Esophagus muscularis mucosa (tissue), 4 donors: ENCODE measurements around the gene PERCC1. TPM values are rescaled to one million over a fixed set of nuclear protein-coding genes. Genes with fewer than 3 reads are reported as not detected.

Source experiments
- DNase-seq: peaks from one replicate; pipeline ENCODE4 v3.0.0-alpha.2; 2017; ENCODE audit errors: extremely low spot score
- H3K27ac ChIP-seq, 4 donors: fragments of 200-600 bp; sonication (generic); replicated peaks in 1 of 4; 1 replicate in 3 of 4; 2 replicates in 1 of 4; pipeline ENCODE4 v1.5.1; 2016 to 2019; ENCODE audit warnings: mild to moderate bottlenecking in 1 of 4
- H3K27me3 ChIP-seq, 4 donors: fragments of 200-600 bp; sonication (generic); one replicate each; pipeline versions ENCODE4 v1.5.1 to v1.6.0; 2016 to 2019
- H3K36me3 ChIP-seq, 4 donors: fragments of 200-600 bp; sonication (generic); one replicate each; pipeline ENCODE4 v1.5.1; 2016 to 2019
- H3K4me1 ChIP-seq, 4 donors: fragments of 200-600 bp; sonication (generic); one replicate each; pipeline ENCODE4 v1.5.1; 2016 to 2019
- H3K4me3 ChIP-seq, 4 donors: fragments of 200-600 bp; sonication (generic); 1 replicate in 2 of 4; 2 replicates in 2 of 4; pipeline ENCODE4 v1.5.1; 2016 to 2019; ENCODE audit warnings: mild to moderate bottlenecking in 4 of 4, moderate library complexity in 1 of 4
- H3K9me3 ChIP-seq, 4 donors: fragments of 200-600 bp; sonication (generic); 1 replicate in 3 of 4; 2 replicates in 1 of 4; pipeline ENCODE4 v1.5.1; 2016 to 2019
- CTCF ChIP-seq, 3 experiments: fragments of 200-600 bp in 2 of 3; fragments of 450-650 bp in 1 of 3; sonication (generic) in 2 of 3; IDR thresholded peaks; one replicate each; pipeline ENCODE4 v1.5.1; 2017 to 2019; ENCODE audit warnings: antibody characterized with exemption in 3 of 3, mild to moderate bottlenecking in 2 of 3, moderate library complexity in 1 of 3
- POLR2AphosphoS5 ChIP-seq, 2 donors: sonication (generic); formaldehyde crosslinking; IDR thresholded peaks; one replicate each; pipeline ENCODE4 v1.6.1; 2017; ENCODE audit warnings: antibody characterized with exemption in 2 of 2
- WGBS: methylation state at CpG from one replicate; pipeline ENCODE4 v1.1.5; 2018; 5-methylcytosine and 5-hydroxymethylcytosine counted together
- intact Hi-C: fragments of 100-400 bp; cut with DNase I; formaldehyde crosslinking; loops from one replicate; pipeline ENCODE4 v1.15.1; 2023
- total RNA-seq, 4 donors: library from RNA; depleted of rRNA; stranded (reverse); fragments of >200 nt; gene quantifications; one replicate each; pipeline versions ENCODE4 v1.1.0 to v1.2.1, GENCODE V29; 2016

Gene PERCC1
- total RNA-seq, 4 donors from 2014 or later, result not detected

DNA sequence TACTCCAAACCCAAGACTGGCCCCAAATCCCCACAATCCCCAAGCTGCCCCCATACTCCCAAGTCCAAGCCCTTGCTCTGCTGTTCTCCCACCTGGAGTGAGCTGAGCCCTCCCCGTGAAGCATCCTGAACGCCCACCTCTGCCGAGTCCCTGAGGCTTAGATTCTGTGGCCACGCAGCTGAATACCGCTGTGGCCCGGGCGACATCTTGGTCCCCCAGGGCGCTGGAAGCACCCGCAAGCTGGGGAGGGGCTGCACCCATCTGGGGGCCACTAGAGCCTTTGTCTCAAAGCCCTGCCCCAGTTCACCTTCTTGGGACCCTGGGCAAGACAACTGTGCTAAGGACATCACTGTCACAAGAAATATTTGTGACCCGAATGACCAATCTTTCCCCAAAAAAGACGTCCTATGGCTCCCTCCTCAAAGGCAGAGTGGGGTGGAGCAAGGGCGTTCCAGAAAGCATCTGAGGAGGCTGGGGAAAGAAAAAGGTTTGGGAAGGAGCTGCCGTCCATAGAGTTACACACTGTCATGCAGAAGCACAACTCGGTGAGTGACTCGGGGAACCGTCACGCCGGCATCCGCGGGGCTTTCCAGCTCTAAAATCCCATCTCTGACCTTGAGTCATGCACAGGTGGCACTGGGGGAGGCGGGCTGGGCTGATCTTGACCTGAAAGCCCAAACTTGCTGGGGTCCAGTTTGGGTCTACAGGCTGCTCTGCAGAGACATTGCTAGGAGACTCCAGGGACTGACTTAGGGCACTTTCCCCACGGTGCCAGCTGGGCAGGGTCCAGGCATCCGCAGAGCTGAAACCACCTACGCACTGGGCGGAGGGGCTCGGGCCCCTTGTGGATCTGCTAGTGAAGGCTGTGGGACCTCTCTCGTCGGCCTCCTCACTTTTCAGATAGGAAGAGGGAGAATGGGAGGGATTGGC, 51.3 kb downstream of the PERCC1 start:
- TF ChIP-seq CTCF (IDR thresholded peaks at IDR 0.05), result no peak
- TF ChIP-seq POLR2AphosphoS5 (IDR thresholded peaks at IDR 0.05), result no peak

More for the DNA sequence above, 51.3 kb downstream of the PERCC1 start:
- Histone ChIP-seq H3K36me3 (no peaks in the 10 kb centered on the region), H3K27me3 (peaks cover 0 to 14% (median 0%) of the 10 kb centered on the region in 4 donors), H3K27ac (no peak overlapping the region), H3K9me3 (no peaks in the 10 kb centered on the region), H3K4me3 (no peak overlapping the region), H3K4me1 (no peaks in the 10 kb centered on the region)
- no peak for DNase-seq
- intact Hi-C loops, result no loop called here
- whole genome bisulfite sequencing, result 79% methylated on average over 25 of the region's 28 CpGs

Other genes starting within 250 kb of the PERCC1 start
- 1 to 10 TPM in 2 of 4 donors, under 1 TPM in 2; 0.39 to 2.9 (median 1.00) TPM for gene TPSG1, start 205.8 kb upstream of the PERCC1 start, total RNA-seq
- 100 to 1,000 TPM in 2 of 4 donors, 10 to 100 TPM in 1, 1 to 10 TPM in 1; 7.5 to 304 (median 199) TPM for gene TPSB2, start 200.9 kb upstream of the PERCC1 start, total RNA-seq
- 100 to 1,000 TPM in 3 of 4 donors, 10 to 100 TPM in 1; 15.6 to 237 (median 126) TPM for gene TPSAB1, start 190.4 kb upstream of the PERCC1 start, total RNA-seq
- 1 to 10 TPM; 1.7 to 5.3 (median 2.2) TPM for gene TPSD1, start 175.0 kb upstream of the PERCC1 start, total RNA-seq
- 10 to 100 TPM; 42.8 to 70.5 (median 63.9) TPM for gene UBE2I, start 121.4 kb upstream of the PERCC1 start, total RNA-seq
- 1 to 10 TPM; 1.3 to 4.2 (median 2.3) TPM for gene BAIAP3, start 97.4 kb upstream of the PERCC1 start, total RNA-seq
- 100 to 1,000 TPM in 3 of 4 donors, 10 to 100 TPM in 1; 78.2 to 112 (median 106) TPM for gene TSR3, start 79.2 kb upstream of the PERCC1 start, total RNA-seq
- 10 to 100 TPM; 54.4 to 70.5 (median 61.1) TPM for gene GNPTG, start 79.1 kb upstream of the PERCC1 start, total RNA-seq
- gene UNKL, start 16.4 kb upstream of the PERCC1 start, total RNA-seq, result 10 to 100 TPM in 3 of 4 donors, 1 to 10 TPM in 1; 9.3 to 23.7 (median 16.5) TPM
- gene UQCC4, start 10.3 kb upstream of the PERCC1 start, total RNA-seq, result 10 to 100 TPM; 12.6 to 17.1 (median 14.7) TPM
- under 1 TPM in 3 of 4 donors, not detected in 1; 0.17 to 0.58 (median 0.42) TPM for gene CCDC154, start 13.5 kb downstream of the PERCC1 start, total RNA-seq
- gene CLCN7, start 44.0 kb downstream of the PERCC1 start, total RNA-seq, result 100 to 1,000 TPM in 1 of 4 donors, 10 to 100 TPM in 3; 41.5 to 130 (median 71.9) TPM
- under 1 TPM in 3 of 4 donors, not detected in 1; 0.39 to 0.75 (median 0.66) TPM for gene PTX4, start 57.9 kb downstream of the PERCC1 start, total RNA-seq
- 10 to 100 TPM; 14.1 to 27.7 (median 18.4) TPM for gene TELO2, start 62.3 kb downstream of the PERCC1 start, total RNA-seq
- gene TMEM204, start 102.6 kb downstream of the PERCC1 start, total RNA-seq, result 10 to 100 TPM; 39.5 to 75.0 (median 57.1) TPM
- gene IFT140, start 181.0 kb downstream of the PERCC1 start, total RNA-seq, result 10 to 100 TPM; 16.6 to 27.3 (median 20.1) TPM
- 10 to 100 TPM in 3 of 4 donors, 1 to 10 TPM in 1; 9.1 to 15.5 (median 12.5) TPM for gene CRAMP1, start 181.3 kb downstream of the PERCC1 start, total RNA-seq
- 10 to 100 TPM; 20.8 to 57.5 (median 38.2) TPM for gene JPT2, start 247.2 kb downstream of the PERCC1 start, total RNA-seq